ACC112 (cell line): ENCODE results near the gene NPHS1.
A peak's percentile ranks its signal among the peaks of the same experiment; 100 is the strongest.
"Not testable (repeated sequence)": the region's sequence is repeated elsewhere in the genome, so short reads cannot be mapped to it uniquely, and the experiment has no call there.

Experiments
- H2AFZ ChIP-seq: fragments of 200-600 bp; sonication (generic); one replicate; pipeline ENCODE4 v1.6.0; 2017; ENCODE audit warnings: antibody characterized with exemption, low read length; ENCODE audit not compliant: unreplicated experiment
- H3K27ac ChIP-seq: fragments of 200-600 bp; sonication (generic); 2 replicates; pipeline ENCODE4 v1.5.1; 2014; ENCODE audit warnings: low read depth, mild to moderate bottlenecking, antibody characterized with exemption, low read length, moderate library complexity
- H3K27me3 ChIP-seq: fragments of 200-600 bp; sonication (generic); 2 replicates; pipeline ENCODE4 v1.6.1; 2014; ENCODE audit warnings: mild to moderate bottlenecking, antibody characterized with exemption, low read length, moderate library complexity, mixed read lengths; ENCODE audit not compliant: insufficient read depth
- H3K36me3 ChIP-seq: fragments of 200-600 bp; sonication (generic); 2 replicates; pipeline ENCODE4 v1.6.1; 2016; ENCODE audit warnings: mild to moderate bottlenecking, antibody characterized with exemption, low read length, moderate library complexity, mixed read lengths; ENCODE audit not compliant: insufficient read depth
- H3K4me1 ChIP-seq: fragments of 200-600 bp; sonication (generic); one replicate; pipeline ENCODE4 v1.6.1; 2016; ENCODE audit warnings: low read length, mixed read lengths; ENCODE audit not compliant: insufficient read depth, unreplicated experiment, control insufficient read depth
- H3K4me3 ChIP-seq: fragments of 200-600 bp; sonication (generic); 2 replicates; pipeline ENCODE4 v1.5.1; 2014; ENCODE audit warnings: mild to moderate bottlenecking, low read depth, low read length
- H3K79me2 ChIP-seq: fragments of 200-600 bp; sonication (generic); one replicate; pipeline ENCODE4 v1.6.0; 2016; ENCODE audit warnings: low read length; ENCODE audit not compliant: control insufficient read depth, unreplicated experiment, insufficient read depth

NPHS1 gene

GRCh38 chr19:35811317-35812219 is 40.7 kb downstream of the NPHS1 start:
- Histone ChIP-seq H2AFZ (no peak overlapping the region), H3K79me2 (no peaks in the 10 kb centered on the region), H3K36me3 (no peaks in the 10 kb centered on the region), H3K4me1 (no peaks in the 10 kb centered on the region), H3K27ac (no peak overlapping the region), H3K4me3 (no peak overlapping the region), H3K27me3 (peaks cover 9% of the 10 kb centered on the region)

GRCh38 chr19:35807633-35808032 is 44.7 kb downstream of the NPHS1 start:
- Histone ChIP-seq H2AFZ (no peak overlapping the region), H3K79me2 (no peaks in the 10 kb centered on the region), H3K36me3 (no peaks in the 10 kb centered on the region), H3K4me3 (no peak overlapping the region), H3K4me1 (no peaks in the 10 kb centered on the region), H3K27ac (no peak overlapping the region), H3K27me3 (peaks cover 13% of the 10 kb centered on the region)

GRCh38 chr19:35806597-35806996 is 45.7 kb downstream of the NPHS1 start:
- Histone ChIP-seq H3K36me3 (no peaks in the 10 kb centered on the region), H3K4me3 (no peak overlapping the region), H3K27ac (no peak overlapping the region), H2AFZ (no peak overlapping the region), H3K4me1 (no peaks in the 10 kb centered on the region), H3K27me3 (peaks cover 9% of the 10 kb centered on the region), H3K79me2 (no peaks in the 10 kb centered on the region)

GRCh38 chr19:35805526-35806102 is 46.7 kb downstream of the NPHS1 start:
- Histone ChIP-seq H2AFZ (no peak overlapping the region), H3K79me2 (no peaks in the 10 kb centered on the region), H3K27me3 (peaks cover 5% of the 10 kb centered on the region), H3K27ac (no peak overlapping the region), H3K4me3 (no peak overlapping the region), H3K4me1 (no peaks in the 10 kb centered on the region), H3K36me3 (no peaks in the 10 kb centered on the region)

GRCh38 chr19:35801828-35802227 is 50.5 kb downstream of the NPHS1 start:
- no peaks in the 10 kb centered on the region for H3K36me3 ChIP-seq
- H3K27ac ChIP-seq: no peak overlapping the region
- H3K79me2 ChIP-seq: no peaks in the 10 kb centered on the region
- H3K27me3 ChIP-seq: peaks cover 4% of the 10 kb centered on the region; the same call in 1 of the 2 replicates
- H3K4me1 ChIP-seq: no peaks in the 10 kb centered on the region
- no peak overlapping the region for H2AFZ ChIP-seq
- no peak overlapping the region for H3K4me3 ChIP-seq

- Histone ChIP-seq H3K27me3 (peaks cover 4% of the 10 kb centered on the region; the same call in 1 of the 2 replicates), H2AFZ (no peak overlapping the region), H3K4me1 (peaks cover 11% of the 10 kb centered on the region), H3K36me3 (no peaks in the 10 kb centered on the region), H3K4me3 (peak overlapping the region; percentile 47), H3K79me2 (no peaks in the 10 kb centered on the region), H3K27ac (no peak overlapping the region)
Measured at GRCh38 chr19:35797663-35798062, 54.6 kb downstream of the NPHS1 start.

- H3K27ac ChIP-seq: no peak overlapping the region
- peaks cover 11% of the 10 kb centered on the region for H3K4me1 ChIP-seq
- peak overlapping the region; percentile 47 for H3K4me3 ChIP-seq
- no peaks in the 10 kb centered on the region for H3K79me2 ChIP-seq
- H3K27me3 ChIP-seq: peaks cover 4% of the 10 kb centered on the region; the same call in 1 of the 2 replicates
- no peaks in the 10 kb centered on the region for H3K36me3 ChIP-seq
- no peak overlapping the region for H2AFZ ChIP-seq
Measured at GRCh38 chr19:35796645-35797542, 55.4 kb downstream of the NPHS1 start.

- H3K27ac ChIP-seq, H3K4me3 ChIP-seq, H3K79me2 ChIP-seq, H2AFZ ChIP-seq, H3K27me3 ChIP-seq, H3K36me3 ChIP-seq: not testable (repeated sequence)
- peaks cover 11% of the 10 kb centered on the region for H3K4me1 ChIP-seq
Measured at GRCh38 chr19:35795564-35795963, 56.7 kb downstream of the NPHS1 start.

GRCh38 chr19:35793381-35794165 is 58.7 kb downstream of the NPHS1 start:
- H3K36me3 ChIP-seq: no peaks in the 10 kb centered on the region
- peaks cover 11% of the 10 kb centered on the region for H3K4me1 ChIP-seq
- H3K4me3 ChIP-seq: no peak overlapping the region
- H3K27ac ChIP-seq: no peak overlapping the region
- H3K27me3 ChIP-seq: peaks cover 4% of the 10 kb centered on the region; the same call in 1 of the 2 replicates
- H2AFZ ChIP-seq: no peak overlapping the region
- H3K79me2 ChIP-seq: no peaks in the 10 kb centered on the region

GRCh38 chr19:35792888-35793287 is 59.4 kb downstream of the NPHS1 start:
- Histone ChIP-seq H3K4me1 (peaks cover 11% of the 10 kb centered on the region), H3K36me3 (no peaks in the 10 kb centered on the region), H3K27me3 (peaks cover 4% of the 10 kb centered on the region; the same call in 1 of the 2 replicates), H3K79me2 (no peaks in the 10 kb centered on the region), H3K27ac (no peak overlapping the region), H2AFZ (no peak overlapping the region), H3K4me3 (no peak overlapping the region)
